ENCODE data around the gene RRAGD.

Gene RRAGD

GRCh38 chr6:89412071-89413005 lies at the start of gene RRAGD (continued):
- TF ChIP-seq MYNN (tag by site-specific recombination; IDR thresholded peaks at IDR 0.05; ENCODE audit: borderline replicate concordance) = no peak
- TF ChIP-seq ZNF121 (tag by site-specific recombination; IDR thresholded peaks at IDR 0.05) = no peak
- peak; percentile 94 for TF ChIP-seq ZNF423 (tag by site-specific recombination; IDR thresholded peaks at IDR 0.05)
- TF ChIP-seq ZNF114 (tag by site-specific recombination; IDR thresholded peaks at IDR 0.05) = no peak
- TF ChIP-seq ZSCAN16 (tag by site-specific recombination; IDR thresholded peaks at IDR 0.05) = no peak
- peak; percentile 80 for TF ChIP-seq INSM2 (tag by site-specific recombination; IDR thresholded peaks at IDR 0.05)
- no peak for TF ChIP-seq YY2 (tag by site-specific recombination; IDR thresholded peaks at IDR 0.05)
- no peak for TF ChIP-seq ZNF654 (tag by site-specific recombination; IDR thresholded peaks at IDR 0.05; ENCODE audit: low read depth)
- TF ChIP-seq ZNF155 (tag by site-specific recombination; IDR thresholded peaks at IDR 0.05) = no peak
- TF ChIP-seq ZNF580 (tag by site-specific recombination; IDR thresholded peaks at IDR 0.05) = no peak
- no peak; the same call in 1 of the 2 replicates for TF ChIP-seq OVOL3 (tag by site-specific recombination; IDR thresholded peaks at IDR 0.05)
- no peak for TF ChIP-seq ZNF701 (tag by site-specific recombination; IDR thresholded peaks at IDR 0.05)
- no peak for TF ChIP-seq HOXD13 (CRISPR knock-in tag; IDR thresholded peaks at IDR 0.05; ENCODE audit: borderline replicate concordance)
- TF ChIP-seq ZSCAN4 (tag by site-specific recombination; IDR thresholded peaks at IDR 0.05) = peak; percentile 59
- TF ChIP-seq ZNF792 (tag by site-specific recombination; IDR thresholded peaks at IDR 0.05) = 0 out of 2 replicates have a peak, but pooled peaks have one; percentile 27
- TF ChIP-seq ZBTB10 (tag by site-specific recombination; IDR thresholded peaks at IDR 0.05) = peak; percentile 93
- TF ChIP-seq ZNF311 (tag by site-specific recombination; IDR thresholded peaks at IDR 0.05; ENCODE audit: borderline replicate concordance) = no peak
- TF ChIP-seq PRDM4 (tag by site-specific recombination; IDR thresholded peaks at IDR 0.05) = no peak
- TF ChIP-seq CTCF (tag by site-specific recombination; IDR thresholded peaks at IDR 0.05) = peak; percentile 88
- TF ChIP-seq ZNF658 (tag by site-specific recombination; IDR thresholded peaks at IDR 0.05) = no peak
- no peak for TF ChIP-seq ZNF514 (tag by site-specific recombination; IDR thresholded peaks at IDR 0.05)
- TF ChIP-seq ZSCAN5A (tag by site-specific recombination; IDR thresholded peaks at IDR 0.05) = peak; percentile 58; the same call in 1 of the 2 replicates
- TF ChIP-seq GLIS2 (tag by site-specific recombination; IDR thresholded peaks at IDR 0.05) = peak; percentile 99
- TF ChIP-seq BCL6B (tag by site-specific recombination; IDR thresholded peaks at IDR 0.05) = no peak
- TF ChIP-seq ZNF354C (tag by site-specific recombination; IDR thresholded peaks at IDR 0.05; ENCODE audit: borderline replicate concordance, low read depth) = no peak
- no peak for TF ChIP-seq ZNF169 (tag by site-specific recombination; IDR thresholded peaks at IDR 0.05)
